ENCODE measurements around the gene CDHR5.

- TF ChIP-seq CTCF (IDR thresholded peaks at IDR 0.05; ENCODE audit: insufficient read depth, low read length, poor library complexity, severe bottlenecking) (no peak), EZH2phosphoT487 (conservative IDR thresholded peaks at IDR 0.05; ENCODE audit: low read length) (no peak)
These were observed 3.3 kb upstream of the CDHR5 start for GRCh38 chr11:628056-628455.

All from SU-DHL-6 (cell line).